NCI-H2196 (cell line): ENCODE measurements around the gene HBE1.
"Not testable (repeated sequence)": the region's sequence is repeated elsewhere in the genome, so short reads cannot be mapped to it uniquely, and the experiment has no call there.

Experiments
- DNase-seq: peaks from one replicate; lab custom pipeline; 2025; ENCODE audit not compliant: unreplicated experiment; lab: John Stamatoyannopoulos, UW

The HBE1 gene

DNA sequence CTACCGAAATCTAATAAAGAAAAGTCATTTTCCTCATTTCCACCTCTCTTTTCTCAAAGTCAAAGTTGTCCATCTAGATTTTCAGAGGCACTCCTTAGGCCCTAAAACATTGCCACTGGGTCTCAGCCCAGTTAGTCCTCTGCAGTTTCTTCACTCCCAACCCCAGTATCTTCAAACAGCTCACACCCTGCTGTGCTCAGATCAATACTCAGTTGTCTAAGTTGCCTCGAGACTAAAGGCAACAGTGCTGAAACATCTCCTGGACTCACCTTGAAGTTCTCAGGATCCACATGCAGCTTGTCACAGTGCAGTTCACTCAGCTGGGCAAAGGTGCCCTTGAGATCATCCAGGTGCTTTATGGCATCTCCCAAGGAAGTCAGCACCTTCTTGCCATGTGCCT is 15.7 kb downstream of the HBE1 start:
- DNase-seq: not testable (repeated sequence)

DNA sequence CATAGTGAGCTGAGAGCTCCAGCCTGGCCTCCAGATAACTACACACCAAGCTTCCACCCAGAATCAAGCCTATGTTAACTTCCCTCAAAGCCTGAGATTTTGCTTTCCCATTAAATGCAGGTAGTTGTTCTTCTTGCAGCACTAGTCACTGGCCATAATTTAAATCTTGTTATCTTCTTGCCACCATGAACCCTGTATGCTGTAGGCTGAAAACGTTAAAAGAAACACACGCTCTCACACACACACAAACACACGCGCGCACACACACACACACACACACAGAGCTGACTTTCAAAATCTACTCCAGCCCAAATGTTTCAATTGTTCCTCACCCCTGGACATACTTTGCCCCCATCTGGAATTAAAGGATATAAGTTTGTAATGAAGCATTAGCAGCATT is 16.3 kb downstream of the HBE1 start:
- not testable (repeated sequence) for DNase-seq

DNA sequence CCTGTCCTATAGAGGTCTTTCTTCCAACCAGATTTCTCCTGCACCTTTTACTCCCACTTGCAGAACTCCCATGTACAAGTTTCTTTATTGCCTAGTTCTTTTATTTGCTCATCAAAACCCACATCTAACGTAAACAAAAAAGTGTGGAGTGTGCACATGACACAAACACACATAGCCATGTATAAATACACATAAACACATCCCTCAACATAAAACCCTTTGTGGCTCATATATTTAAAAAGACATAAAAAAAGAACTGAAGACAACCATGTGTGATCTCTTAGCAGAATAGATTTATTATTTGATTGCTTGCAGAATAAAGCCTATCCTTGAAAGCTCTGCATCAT is 16.9 kb downstream of the HBE1 start:
- DNase-seq: no peak

DNA sequence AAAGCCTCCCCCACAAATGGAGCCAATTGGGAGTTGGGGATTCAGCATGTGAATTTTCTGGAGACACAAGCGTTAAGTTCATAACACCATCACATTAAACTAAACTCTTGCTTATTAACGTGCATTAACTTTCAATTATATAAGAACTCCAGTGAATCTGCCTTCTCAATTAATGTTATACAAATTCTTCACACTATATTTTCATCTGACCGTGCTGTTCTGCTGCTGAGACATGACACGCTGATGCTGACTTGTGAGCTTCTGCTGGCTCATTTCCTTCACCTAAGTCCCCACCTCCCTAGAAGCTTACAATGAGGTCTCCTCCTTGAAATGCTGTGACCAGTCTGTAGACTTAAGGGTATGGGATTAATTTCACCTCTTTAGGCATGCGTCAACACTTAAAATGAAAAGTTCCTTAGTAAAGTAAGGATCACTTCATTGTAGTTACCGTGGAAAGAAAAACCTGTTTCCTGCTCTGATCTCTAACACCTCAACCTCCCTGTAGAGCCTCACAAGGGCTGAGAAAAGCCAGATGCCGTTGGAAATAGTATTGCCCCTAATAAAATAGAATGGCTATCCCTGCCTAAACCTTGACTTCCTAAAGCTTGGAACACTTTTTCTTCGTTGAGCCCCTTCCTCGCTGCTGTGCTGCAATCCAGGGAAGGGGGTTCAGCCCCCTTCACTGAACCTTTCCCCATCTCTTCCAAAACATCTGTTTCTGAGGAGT is 17.4 kb downstream of the HBE1 start:
- DNase-seq: no peak

DNA sequence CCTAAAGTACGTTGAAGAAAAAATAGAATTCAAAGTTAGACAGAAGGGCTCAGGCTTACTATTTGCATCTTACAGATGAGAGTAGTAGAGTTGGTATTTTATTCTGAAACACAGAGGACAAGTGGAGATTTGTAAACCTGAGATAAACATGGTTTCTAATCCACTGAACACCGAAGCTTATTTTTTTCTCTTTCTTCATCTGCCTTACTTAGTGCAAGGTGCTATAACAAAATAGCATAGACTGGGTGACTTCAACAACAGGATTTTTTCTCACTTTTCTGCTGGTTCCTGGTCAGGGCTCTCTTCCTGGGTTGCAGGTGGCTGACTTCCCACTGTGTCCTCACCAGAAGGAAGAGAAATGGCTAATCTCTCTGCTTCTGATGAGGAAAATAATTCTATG is 18.0 kb downstream of the HBE1 start:
- no peak for DNase-seq

DNA sequence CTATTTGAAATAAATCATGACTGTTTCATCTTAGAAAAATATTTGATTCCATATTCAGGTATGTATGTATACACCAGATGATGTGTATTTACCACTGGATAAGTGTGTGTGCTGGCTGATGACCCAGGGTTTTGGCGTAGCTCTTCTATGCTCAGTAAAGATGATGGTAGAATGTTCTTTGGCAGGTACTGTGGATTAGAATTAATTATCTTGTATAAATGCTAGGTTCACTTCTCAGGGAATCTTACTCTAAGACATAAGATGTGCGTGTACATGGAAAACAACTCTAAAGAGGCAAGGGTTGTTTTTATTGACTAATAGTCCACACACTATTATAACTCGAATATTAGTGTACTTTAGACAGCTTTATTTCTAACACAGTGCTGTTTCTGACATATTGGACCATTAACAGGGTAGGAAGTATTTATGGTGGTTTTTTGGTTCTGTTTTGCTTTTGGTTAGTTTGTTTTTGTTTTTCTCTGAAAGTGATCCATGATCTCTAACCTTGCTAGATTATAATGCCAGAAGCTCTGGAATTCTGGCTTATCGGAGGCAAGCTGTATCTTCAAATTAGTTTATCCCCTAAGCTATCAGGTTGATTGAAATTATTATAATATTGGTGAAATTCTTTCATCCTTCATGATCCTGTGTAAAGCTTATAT is 19.1 kb downstream of the HBE1 start:
- no peak for DNase-seq

DNA sequence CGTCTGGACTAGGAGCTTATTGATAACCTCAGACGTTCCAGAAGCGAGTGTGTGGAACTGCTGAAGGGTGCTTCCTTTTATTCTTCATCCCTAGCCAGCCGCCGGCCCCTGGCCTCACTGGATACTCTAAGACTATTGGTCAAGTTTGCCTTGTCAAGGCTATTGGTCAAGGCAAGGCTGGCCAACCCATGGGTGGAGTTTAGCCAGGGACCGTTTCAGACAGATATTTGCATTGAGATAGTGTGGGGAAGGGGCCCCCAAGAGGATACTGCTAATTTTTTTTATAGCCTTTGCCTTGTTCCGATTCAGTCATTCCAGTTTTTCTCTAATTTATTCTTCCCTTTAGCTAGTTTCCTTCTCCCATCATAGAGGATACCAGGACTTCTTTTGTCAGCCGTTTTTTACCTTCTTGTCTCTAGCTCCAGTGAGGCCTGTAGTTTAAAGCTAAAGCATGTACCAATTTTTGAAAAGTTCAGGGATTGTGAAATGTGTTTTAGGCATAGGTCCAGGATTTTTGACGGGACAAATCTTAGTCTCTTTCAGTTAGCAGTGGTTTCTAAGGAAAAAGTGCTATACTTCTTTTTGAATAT is 19.8 kb downstream of the HBE1 start, which contains the start of gene HBG1:
TSS of gene HBG1 (minus strand) at position 51 of the 590 bp plus-strand sequence. CDS start 53 bp downstream, outside the sequence.
- not testable (repeated sequence) for DNase-seq

DNA sequence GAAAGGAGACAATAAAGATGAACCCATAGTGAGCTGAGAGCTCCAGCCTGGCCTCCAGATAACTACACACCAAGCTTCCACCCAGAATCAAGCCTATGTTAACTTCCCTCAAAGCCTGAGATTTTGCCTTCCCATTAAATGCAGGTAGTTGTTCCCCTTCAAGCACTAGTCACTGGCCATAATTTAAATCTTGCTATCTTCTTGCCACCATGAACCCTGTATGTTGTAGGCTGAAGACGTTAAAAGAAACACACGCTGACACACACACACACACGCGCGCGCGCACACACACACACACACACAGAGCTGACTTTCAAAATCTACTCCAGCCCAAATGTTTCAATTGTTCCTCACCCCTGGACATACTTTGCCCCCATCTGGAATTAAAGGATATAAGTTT is 21.2 kb downstream of the HBE1 start:
- DNase-seq: not testable (repeated sequence)

DNA sequence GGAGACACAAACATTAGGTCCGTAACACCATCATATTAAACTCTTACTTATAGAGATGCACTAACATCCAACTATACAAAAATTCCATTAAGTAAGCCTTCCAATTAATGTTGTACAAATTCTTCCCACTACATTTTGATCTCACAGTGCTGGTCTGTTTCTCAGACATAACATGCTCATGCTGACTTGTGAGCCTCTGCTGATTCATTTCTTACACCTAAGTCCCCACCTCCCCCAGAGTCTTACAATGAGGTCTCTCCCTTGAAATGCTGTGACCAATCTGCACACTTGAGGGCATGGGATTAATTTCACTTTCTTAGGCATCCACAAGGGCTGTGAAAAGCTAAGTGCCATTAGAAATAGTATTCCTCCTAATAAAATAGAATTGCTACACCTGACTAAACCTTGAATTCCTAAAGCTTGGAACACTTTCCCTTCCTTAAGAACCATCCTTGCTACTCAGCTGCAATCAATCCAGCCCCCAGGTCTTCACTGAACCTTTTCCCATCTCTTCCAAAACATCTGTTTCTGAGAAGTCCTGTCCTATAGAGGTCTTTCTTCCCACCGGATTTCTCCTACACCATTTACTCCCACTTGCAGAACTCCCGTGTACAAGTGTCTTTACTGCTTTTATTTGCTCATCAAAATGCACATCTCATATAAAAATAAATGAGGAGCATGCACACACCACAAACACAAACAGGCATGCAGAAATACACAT is 22.1 kb downstream of the HBE1 start:
- no peak for DNase-seq

DNA sequence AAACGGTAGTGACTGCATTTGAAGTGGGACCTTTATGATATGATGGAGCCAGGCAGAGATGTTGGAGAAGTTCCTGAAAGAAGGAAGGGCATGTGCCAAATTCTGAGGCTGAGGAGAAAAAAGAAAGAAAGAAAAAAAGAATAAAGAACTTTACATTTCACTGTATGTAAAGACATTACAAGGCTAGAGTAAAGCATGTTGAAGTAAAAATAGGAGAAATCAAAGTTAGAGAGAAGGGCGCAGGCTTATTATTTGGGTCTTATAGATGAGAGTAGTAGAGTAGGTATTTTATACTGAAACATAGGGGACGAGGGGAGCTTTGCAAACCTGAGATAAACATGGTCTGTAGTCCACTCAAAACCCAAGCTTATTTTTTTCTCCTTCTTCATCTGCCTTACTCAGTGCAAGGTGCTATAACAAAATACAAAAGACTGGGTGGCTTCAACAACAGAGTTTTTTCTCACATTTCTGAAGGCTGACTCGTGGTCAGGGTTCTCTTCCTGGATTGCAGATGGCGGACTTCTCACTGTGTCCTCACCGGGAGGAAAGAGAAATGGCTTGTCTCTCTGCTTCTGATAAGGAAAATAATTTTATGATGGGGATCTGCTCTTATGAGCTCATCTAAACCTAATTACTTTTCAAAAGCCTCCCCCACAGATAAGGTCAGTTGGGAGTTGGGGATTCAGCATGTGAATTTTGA is 22.8 kb downstream of the HBE1 start:
- DNase-seq: no peak

DNA sequence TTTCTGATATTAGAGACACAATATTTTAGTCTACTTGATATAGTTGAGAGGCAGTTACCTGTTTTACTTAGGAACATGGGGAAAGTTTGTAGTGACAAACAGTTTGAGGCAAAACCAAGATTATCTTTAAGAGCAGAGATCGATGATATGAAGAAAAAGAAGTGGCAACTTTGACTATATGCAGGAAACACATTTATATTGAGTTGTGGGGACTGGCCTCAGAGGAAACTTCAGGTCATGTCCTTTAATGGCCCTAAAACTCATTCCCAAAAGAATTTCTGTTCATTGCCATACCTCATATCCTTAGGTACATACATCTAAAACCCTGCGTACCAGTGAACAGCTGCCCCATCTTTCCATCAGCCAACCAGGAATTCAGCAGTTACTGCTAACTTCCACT is 24.6 kb downstream of the HBE1 start:
- no peak for DNase-seq

DNA sequence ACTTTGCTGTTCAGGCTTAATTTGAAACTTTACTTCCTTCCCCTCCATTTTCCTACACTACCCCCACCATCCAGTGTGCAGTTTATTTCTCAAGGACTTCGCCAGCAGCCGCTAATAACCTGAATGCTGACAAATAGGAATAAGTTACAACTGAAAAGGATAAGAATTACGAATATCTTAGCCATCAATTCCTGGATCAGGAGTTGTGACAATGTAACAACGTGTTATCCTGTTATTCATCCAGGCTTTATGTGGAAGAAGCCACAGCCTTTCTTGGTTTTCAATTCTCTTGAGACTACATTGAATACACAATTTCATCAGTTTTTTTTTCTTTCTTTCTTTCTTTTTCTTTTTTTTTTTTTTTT is 25.9 kb downstream of the HBE1 start:
- no peak for DNase-seq

DNA sequence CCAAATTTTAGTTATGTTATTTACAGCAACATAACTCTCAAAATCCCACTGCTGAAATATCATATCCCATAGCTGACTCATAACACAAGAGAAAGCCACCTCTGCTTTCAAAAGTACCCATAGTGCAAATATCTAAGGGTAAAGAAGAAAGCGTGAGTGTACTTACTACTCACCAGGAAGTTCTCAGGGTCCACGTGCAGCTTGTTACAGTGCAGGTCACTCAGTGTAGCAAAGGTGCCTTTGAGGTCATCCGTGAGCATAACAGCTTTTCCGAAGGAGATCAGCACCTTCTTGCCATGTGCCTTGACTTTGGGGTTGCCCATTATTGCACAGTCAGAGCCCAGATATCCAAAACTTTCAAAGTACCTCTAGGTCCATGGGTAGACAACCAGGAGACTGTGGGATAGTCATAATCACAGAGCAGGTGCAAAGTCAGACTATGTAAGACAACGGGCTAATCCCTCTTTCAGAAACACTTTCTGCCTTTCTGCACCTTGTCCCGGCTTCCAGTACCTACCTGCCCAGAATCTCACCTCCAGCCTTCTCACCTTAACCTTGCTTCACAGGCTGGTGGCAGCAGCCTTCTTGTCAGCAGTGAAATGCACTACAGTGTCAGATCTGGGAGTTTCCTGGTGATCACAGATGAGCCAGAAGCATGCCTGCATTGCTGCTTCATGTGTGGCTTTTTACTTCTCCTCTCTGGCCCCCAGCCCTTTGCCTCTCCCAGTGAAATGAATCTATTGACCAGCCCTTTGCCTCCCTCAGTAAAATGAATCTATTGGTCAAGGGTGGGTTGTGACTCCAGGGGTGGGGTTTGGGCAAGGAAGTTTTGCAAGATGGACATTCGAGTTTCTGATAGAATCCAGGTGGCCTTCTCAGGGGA is 26.6 kb downstream of the HBE1 start:
- no peak for DNase-seq

DNA sequence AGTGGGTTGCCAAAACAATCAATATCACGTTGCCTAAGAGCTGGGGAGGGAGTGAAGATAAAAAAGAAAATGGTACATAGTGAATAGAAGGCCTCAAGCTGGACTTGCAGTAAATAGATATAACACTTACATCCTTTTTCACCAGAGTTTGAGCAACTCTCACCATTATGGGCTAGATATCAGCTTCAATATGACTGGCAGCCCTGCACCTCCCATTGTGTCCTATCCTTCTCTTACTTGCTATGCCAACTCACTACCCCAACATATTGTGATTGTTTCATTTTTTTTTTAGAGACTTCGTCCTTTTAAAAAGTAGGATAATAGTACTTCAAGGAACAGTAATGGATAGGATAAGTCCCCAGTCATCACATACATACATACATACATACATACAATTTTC is 27.5 kb downstream of the HBE1 start:
- DNase-seq: no peak

DNA sequence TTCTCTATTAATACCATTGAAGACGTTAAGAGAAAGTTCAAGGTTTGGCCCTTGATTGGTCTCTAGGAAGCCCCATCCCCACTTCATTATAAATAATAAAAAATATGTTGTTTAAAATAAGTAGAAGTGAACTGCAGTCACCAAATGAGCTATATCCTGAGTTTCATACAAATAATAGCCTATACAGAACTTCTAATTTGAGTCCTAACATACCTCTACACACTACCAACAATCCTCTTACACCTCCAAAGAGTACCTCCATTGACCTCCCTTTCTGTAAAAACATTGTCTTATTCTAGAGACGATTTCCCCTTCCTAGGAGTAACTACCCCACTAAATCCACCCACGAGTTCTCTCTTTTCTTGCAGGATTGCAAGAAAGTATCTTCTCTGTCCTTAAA is 28.3 kb downstream of the HBE1 start:
- no peak for DNase-seq

DNA sequence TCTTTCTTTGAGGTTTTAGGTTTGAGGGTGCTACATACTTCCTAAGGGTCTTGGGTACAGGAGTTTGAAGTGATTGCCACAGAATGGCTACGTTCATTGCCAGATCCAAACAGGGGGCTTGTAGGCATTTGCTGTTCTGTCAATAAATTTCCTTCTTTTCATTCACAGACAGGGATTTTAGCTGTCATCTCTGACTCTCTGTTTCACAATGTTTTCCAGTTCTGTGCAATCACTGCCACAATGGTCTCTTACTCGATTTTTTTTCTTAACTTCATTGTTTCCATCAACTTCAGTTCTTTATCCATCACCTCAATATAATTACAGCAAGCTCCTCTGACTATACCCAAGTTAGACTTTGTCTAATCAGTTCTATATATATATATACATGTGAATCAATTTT is 29.3 kb downstream of the HBE1 start:
- no peak for DNase-seq

DNA sequence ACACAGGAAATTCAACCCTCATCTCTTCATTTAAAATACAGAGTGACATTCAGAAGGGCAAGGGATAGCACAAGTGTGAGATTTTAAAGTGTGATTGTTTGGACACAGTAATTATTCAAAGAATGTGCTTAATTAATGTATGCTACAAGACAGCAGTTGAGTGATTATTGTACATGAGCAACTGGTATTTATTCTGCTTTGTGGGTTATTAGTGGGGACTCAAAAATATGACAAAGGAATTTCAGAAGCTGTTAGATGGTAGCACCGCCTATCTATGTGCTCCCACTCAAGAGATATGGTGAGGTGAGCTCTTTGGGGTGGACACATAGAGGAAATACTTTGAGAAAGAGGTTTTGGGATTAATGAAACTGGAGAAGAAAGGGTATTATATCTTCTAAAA is 29.7 kb downstream of the HBE1 start:
- DNase-seq: no peak

DNA sequence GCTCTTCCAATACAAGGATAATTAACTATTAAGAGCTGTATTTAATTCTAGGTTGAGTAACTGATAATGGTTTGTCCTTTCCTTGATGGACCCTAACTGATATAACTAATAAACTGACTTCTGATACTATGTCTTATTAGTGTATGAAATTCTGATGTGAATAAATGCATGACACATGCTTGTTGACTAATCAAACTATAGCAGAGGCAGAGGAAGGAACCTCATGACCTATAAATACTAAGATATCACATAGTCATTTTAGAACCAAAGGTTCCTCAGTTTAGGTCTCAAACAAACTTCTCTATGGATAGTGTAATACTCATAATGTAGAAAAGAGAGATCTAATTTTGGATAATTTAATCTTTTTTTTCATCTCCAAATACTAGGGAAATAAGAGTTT is 30.7 kb downstream of the HBE1 start:
- DNase-seq: no peak

DNA sequence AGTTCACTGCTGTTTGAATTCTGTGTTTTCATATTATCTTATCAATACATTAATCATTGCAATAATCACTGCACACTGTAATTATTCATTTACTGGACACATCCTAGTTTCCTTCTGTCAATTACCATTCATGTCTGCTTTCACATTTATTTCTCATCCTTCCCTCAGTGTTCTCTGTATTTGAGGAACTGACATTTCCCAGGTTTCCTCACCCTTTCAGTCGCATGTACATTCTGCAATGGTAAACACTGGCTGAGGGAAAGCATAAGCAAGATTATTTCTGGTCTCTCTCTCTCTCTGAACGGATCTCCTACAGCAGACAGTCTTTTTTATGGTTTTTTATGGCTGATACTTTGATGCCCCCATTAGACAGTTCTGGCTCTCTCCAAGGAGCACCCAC is 31.3 kb downstream of the HBE1 start:
- no peak for DNase-seq

DNA sequence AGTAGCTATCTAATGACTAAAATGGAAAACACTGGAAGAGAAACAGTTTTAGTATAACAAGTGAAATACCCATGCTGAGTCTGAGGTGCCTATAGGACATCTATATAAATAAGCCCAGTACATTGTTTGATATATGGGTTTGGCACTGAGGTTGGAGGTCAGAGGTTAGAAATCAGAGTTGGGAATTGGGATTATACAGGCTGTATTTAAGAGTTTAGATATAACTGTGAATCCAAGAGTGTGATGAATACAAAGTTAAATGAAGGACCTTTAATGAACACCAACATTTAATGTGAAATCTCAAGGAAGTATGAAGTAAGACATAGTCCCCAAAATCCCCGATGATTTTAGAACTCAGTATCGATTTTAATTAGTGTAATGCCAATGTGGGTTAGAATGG is 32.3 kb downstream of the HBE1 start:
- DNase-seq: no peak
